Measurements from ENCODE around the gene NAA16. TPM values are rescaled to one million over a fixed set of nuclear protein-coding genes. Genes with fewer than 3 reads are reported as not detected.

Gene NAA16
- total RNA-seq, 1 donor from 2014 or later: 22.3 TPM

GRCh38 chr13:41383386-41383785 lies 72.3 kb downstream of the NAA16 start:
- TF ChIP-seq CTCF (IDR thresholded peaks at IDR 0.05; ENCODE audit: partially characterized antibody, unreplicated experiment): no peak
- H3K27ac Mint-ChIP-seq (ENCODE audit: unreplicated experiment): no peak overlapping the region
- H3K36me3 Mint-ChIP-seq (ENCODE audit: unreplicated experiment): no peaks in the 10 kb centered on the region
- no peaks in the 10 kb centered on the region for H3K9me3 Mint-ChIP-seq (ENCODE audit: unreplicated experiment)
- H3K27me3 Mint-ChIP-seq (ENCODE audit: unreplicated experiment): peaks cover 6% of the 10 kb centered on the region
- H3K4me3 Mint-ChIP-seq (ENCODE audit: unreplicated experiment): no peak overlapping the region
- H3K4me1 Mint-ChIP-seq (ENCODE audit: low read depth, unreplicated experiment): peaks cover 6% of the 10 kb centered on the region
- DNase-seq: no peak

- TF ChIP-seq CTCF (IDR thresholded peaks at IDR 0.05; ENCODE audit: partially characterized antibody, unreplicated experiment): peak; percentile 47
- DNase-seq: no peak
- H3K4me3 Mint-ChIP-seq (ENCODE audit: unreplicated experiment): no peak overlapping the region
- H3K36me3 Mint-ChIP-seq (ENCODE audit: unreplicated experiment): no peaks in the 10 kb centered on the region
- no peaks in the 10 kb centered on the region for H3K9me3 Mint-ChIP-seq (ENCODE audit: unreplicated experiment)
- H3K27ac Mint-ChIP-seq (ENCODE audit: unreplicated experiment): no peak overlapping the region
- peaks cover 6% of the 10 kb centered on the region for H3K27me3 Mint-ChIP-seq (ENCODE audit: unreplicated experiment)
- H3K4me1 Mint-ChIP-seq (ENCODE audit: low read depth, unreplicated experiment): peaks cover 6% of the 10 kb centered on the region
Measured at GRCh38 chr13:41384749-41385503, 73.9 kb downstream of the NAA16 start.

GRCh38 chr13:41386211-41386610 lies 75.1 kb downstream of the NAA16 start:
- TF ChIP-seq CTCF (IDR thresholded peaks at IDR 0.05; ENCODE audit: partially characterized antibody, unreplicated experiment): no peak
- H3K27ac Mint-ChIP-seq (ENCODE audit: unreplicated experiment): no peak overlapping the region
- H3K27me3 Mint-ChIP-seq (ENCODE audit: unreplicated experiment): peaks cover 6% of the 10 kb centered on the region
- peaks cover 6% of the 10 kb centered on the region for H3K4me1 Mint-ChIP-seq (ENCODE audit: low read depth, unreplicated experiment)
- H3K9me3 Mint-ChIP-seq (ENCODE audit: unreplicated experiment): no peaks in the 10 kb centered on the region
- DNase-seq: no peak
- H3K4me3 Mint-ChIP-seq (ENCODE audit: unreplicated experiment): no peak overlapping the region
- no peaks in the 10 kb centered on the region for H3K36me3 Mint-ChIP-seq (ENCODE audit: unreplicated experiment)

- Mint-ChIP-seq H3K4me1 (ENCODE audit: low read depth, unreplicated experiment) (no peaks in the 10 kb centered on the region), H3K9me3 (ENCODE audit: unreplicated experiment) (no peaks in the 10 kb centered on the region), H3K4me3 (ENCODE audit: unreplicated experiment) (no peak overlapping the region), H3K27ac (ENCODE audit: unreplicated experiment) (no peak overlapping the region), H3K36me3 (ENCODE audit: unreplicated experiment) (no peaks in the 10 kb centered on the region), H3K27me3 (ENCODE audit: unreplicated experiment) (peaks cover 1% of the 10 kb centered on the region)
- no peak for DNase-seq
- no peak for TF ChIP-seq CTCF (IDR thresholded peaks at IDR 0.05; ENCODE audit: partially characterized antibody, unreplicated experiment)
Measured at GRCh38 chr13:41387576-41387975, 76.5 kb downstream of the NAA16 start.

DNA sequence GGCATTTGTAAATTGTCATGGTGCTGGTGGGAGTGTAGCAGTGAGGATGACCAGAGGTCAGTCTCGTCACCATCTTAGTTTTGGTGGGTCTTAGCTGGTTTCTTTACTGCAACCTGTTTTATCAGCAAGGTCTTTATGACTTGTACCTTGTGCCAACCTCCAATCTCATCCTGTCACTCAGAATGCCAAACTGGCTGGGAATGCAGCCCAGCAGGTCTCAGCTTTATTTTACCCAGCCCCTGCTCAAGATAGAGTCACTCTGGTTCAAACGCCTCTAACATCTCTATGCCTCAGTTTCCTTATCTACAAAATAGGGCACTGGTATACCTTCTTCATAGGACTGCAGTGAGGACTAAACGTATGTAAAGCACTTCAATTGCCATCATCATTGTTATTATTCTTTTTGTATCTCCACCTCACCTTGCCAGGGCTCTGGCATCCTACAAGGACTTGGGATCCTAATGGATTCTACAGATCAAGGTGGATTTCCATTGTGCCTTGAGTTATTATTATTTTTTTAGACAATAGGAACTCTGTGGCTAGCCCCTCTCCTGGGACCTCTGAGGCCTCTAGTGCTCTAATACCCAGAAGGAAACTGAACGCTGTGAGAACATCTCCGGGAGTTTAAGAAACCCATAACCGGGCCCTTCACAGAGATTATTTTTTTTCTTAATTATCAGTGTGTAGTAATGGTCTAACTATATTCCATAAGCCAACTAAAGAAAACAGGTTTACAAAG lies 77.2 kb downstream of the NAA16 start:
- Mint-ChIP-seq H3K4me3 (ENCODE audit: unreplicated experiment) (no peak overlapping the region), H3K36me3 (ENCODE audit: unreplicated experiment) (no peaks in the 10 kb centered on the region), H3K27me3 (ENCODE audit: unreplicated experiment) (no peaks in the 10 kb centered on the region), H3K27ac (ENCODE audit: unreplicated experiment) (no peak overlapping the region), H3K9me3 (ENCODE audit: unreplicated experiment) (no peaks in the 10 kb centered on the region), H3K4me1 (ENCODE audit: low read depth, unreplicated experiment) (no peaks in the 10 kb centered on the region)
- no peak for DNase-seq
- no peak for TF ChIP-seq CTCF (IDR thresholded peaks at IDR 0.05; ENCODE audit: partially characterized antibody, unreplicated experiment)

All from glutamatergic neuron (in vitro differentiated cells).